ENCODE measurements around the gene MTIF2. TPM values are rescaled to one million over a fixed set of nuclear protein-coding genes. Genes with fewer than 3 reads are reported as not detected.

MTIF2 gene
- polyA plus RNA-seq, 3 donors: 8.1 to 12.5 (median 11.7) TPM

GRCh38 chr2:55252832-55253231 is 16.2 kb downstream of the MTIF2 start:
- DNase-seq: no peak
- no peak overlapping the region for H3K9ac ChIP-seq (ENCODE audit: insufficient read depth, low read length, poor library complexity, severe bottlenecking)
- H3K4me2 ChIP-seq (replicated peaks; ENCODE audit: extremely low read depth, low read length, poor library complexity, severe bottlenecking): no peak overlapping the region
- H3K27me3 Mint-ChIP-seq (ENCODE audit: low read depth in 3 of 3): peaks cover 0 to 3% (median 0%) of the 10 kb centered on the region in 3 donors
- no CpG with 5 or more reads among the region's 3 CpGs for WGBS (ENCODE audit: insufficient coverage)
- H3K27ac ChIP-seq (ENCODE audit: low read depth in 1 of 2, low read length in 2 of 2): no peak overlapping the region
- H4K20me1 ChIP-seq (ENCODE audit: insufficient read depth, low read length): no peaks in the 10 kb centered on the region
- no peaks in the 10 kb centered on the region for H3K4me1 ChIP-seq (ENCODE audit: control insufficient read depth in 1 of 2, insufficient read depth in 2 of 2, low read length in 2 of 2)
- H3K9me3 ChIP-seq (replicated peaks in 1 of 2; ENCODE audit: control insufficient read depth in 1 of 2, insufficient read depth in 1 of 2, low read length in 2 of 2): no peaks in the 10 kb centered on the region
- no peak overlapping the region for H3K27ac Mint-ChIP-seq
- TF ChIP-seq CTCF (IDR thresholded peaks at IDR 0.05): no peak
- intact Hi-C loops (cut with micrococcal nuclease): no loop called here
- no peaks in the 10 kb centered on the region for H3K4me1 Mint-ChIP-seq
- no peaks in the 10 kb centered on the region for H3K79me2 ChIP-seq (ENCODE audit: insufficient read depth, low read length)
- H3K9me3 Mint-ChIP-seq: no peaks in the 10 kb centered on the region
- H3K4me3 Mint-ChIP-seq: no peak overlapping the region
- H3K36me3 ChIP-seq (replicated peaks in 1 of 2; ENCODE audit: control insufficient read depth in 1 of 2, insufficient read depth in 2 of 2, low read length in 2 of 2): peaks cover 69 to 92% of the 10 kb centered on the region in 2 donors
- H3K27me3 ChIP-seq (ENCODE audit: control insufficient read depth in 2 of 2, insufficient read depth in 2 of 2, low read length in 2 of 2): no peaks in the 10 kb centered on the region
- peaks cover 59 to 80% of the 10 kb centered on the region in 2 donors for H3K36me3 Mint-ChIP-seq
- no peak overlapping the region for H2AFZ ChIP-seq (ENCODE audit: insufficient read depth, low read depth, low read length, poor library complexity, severe bottlenecking)
- H3K4me3 ChIP-seq (replicated peaks in 1 of 3; ENCODE audit: low read depth in 2 of 3, low read length in 3 of 3): no peak overlapping the region

- no peak overlapping the region for H2AFZ ChIP-seq (ENCODE audit: insufficient read depth, low read depth, low read length, poor library complexity, severe bottlenecking)
- no peaks in the 10 kb centered on the region for H3K9me3 Mint-ChIP-seq
- intact Hi-C loops (cut with micrococcal nuclease): no loop called here
- no peak overlapping the region for H3K27ac Mint-ChIP-seq
- no peaks in the 10 kb centered on the region for H3K9me3 ChIP-seq (replicated peaks in 1 of 2; ENCODE audit: control insufficient read depth in 1 of 2, insufficient read depth in 1 of 2, low read length in 2 of 2)
- no peak overlapping the region for H3K4me3 Mint-ChIP-seq
- H3K27me3 ChIP-seq (ENCODE audit: control insufficient read depth in 2 of 2, insufficient read depth in 2 of 2, low read length in 2 of 2): no peaks in the 10 kb centered on the region
- WGBS (ENCODE audit: insufficient coverage): 100% methylated on average over 1 of the region's 5 CpGs
- DNase-seq: no peak
- H3K4me3 ChIP-seq (replicated peaks in 1 of 3; ENCODE audit: low read depth in 2 of 3, low read length in 3 of 3): no peak overlapping the region
- H3K27me3 Mint-ChIP-seq (ENCODE audit: low read depth in 3 of 3): no peaks in the 10 kb centered on the region
- no peaks in the 10 kb centered on the region for H3K4me1 ChIP-seq (ENCODE audit: control insufficient read depth in 1 of 2, insufficient read depth in 2 of 2, low read length in 2 of 2)
- no peaks in the 10 kb centered on the region for H4K20me1 ChIP-seq (ENCODE audit: insufficient read depth, low read length)
- no peak overlapping the region for H3K4me2 ChIP-seq (replicated peaks; ENCODE audit: extremely low read depth, low read length, poor library complexity, severe bottlenecking)
- no peak overlapping the region for H3K27ac ChIP-seq (ENCODE audit: low read depth in 1 of 2, low read length in 2 of 2)
- H3K36me3 Mint-ChIP-seq: peaks cover 61 to 86% of the 10 kb centered on the region in 2 donors
- H3K79me2 ChIP-seq (ENCODE audit: insufficient read depth, low read length): no peaks in the 10 kb centered on the region
- no peaks in the 10 kb centered on the region for H3K4me1 Mint-ChIP-seq
- peaks cover 68 to 98% of the 10 kb centered on the region in 2 donors for H3K36me3 ChIP-seq (replicated peaks in 1 of 2; ENCODE audit: control insufficient read depth in 1 of 2, insufficient read depth in 2 of 2, low read length in 2 of 2)
- H3K9ac ChIP-seq (ENCODE audit: insufficient read depth, low read length, poor library complexity, severe bottlenecking): no peak overlapping the region
- no peak for TF ChIP-seq CTCF (IDR thresholded peaks at IDR 0.05)
These were observed 22.0 kb downstream of the MTIF2 start for GRCh38 chr2:55247025-55247424.
